GM15510 (cell line): ENCODE measurements around the gene MRPL42.
A peak's percentile ranks its signal among the peaks of the same experiment; 100 is the strongest.

Source experiments
- POLR2A ChIP-seq: IDR thresholded peaks from 3 replicates; pipeline ENCODE4 v1.6.1; 2011; ENCODE audit warnings: borderline replicate concordance; ENCODE audit not compliant: insufficient read length; ENCODE audit errors: extremely low read depth

MRPL42 gene

GRCh38 chr12:93467351-93468007, at the start of gene MRPL42:
MRPL42 (plus strand) TSS chr12:93467514; CDS start chr12:93469286, 1,772 bp downstream.
- TF ChIP-seq POLR2A: peak; percentile 77

DNA sequence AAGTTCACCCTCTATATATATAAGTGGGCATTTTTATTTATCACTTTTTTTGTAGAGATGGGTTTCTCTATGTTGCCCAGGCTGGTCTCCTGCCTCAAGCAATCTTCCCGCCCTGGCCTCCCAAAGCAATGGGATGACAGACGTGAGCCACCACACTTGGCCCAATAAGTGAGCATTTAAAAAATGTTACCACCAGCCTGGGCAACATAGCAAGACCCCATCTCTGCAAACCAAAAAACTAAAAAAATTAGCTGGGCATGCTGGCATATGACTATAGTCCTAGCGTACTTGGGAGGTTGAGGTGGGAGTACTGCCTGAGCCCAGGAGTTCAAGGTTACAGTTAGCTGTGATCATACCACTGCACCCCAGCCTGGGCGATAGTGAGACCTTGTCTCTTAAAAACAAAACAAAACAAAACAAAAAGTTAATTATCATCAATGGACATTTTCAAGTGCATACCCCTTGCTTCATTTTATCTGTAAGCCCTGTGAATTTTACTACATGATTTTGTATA, 49.3 kb upstream of the MRPL42 start:
- TF ChIP-seq POLR2A: no peak

GRCh38 chr12:93419388-93420034, 47.8 kb upstream of the MRPL42 start:
- TF ChIP-seq POLR2A: no peak

GRCh38 chr12:93422050-93422449, 45.3 kb upstream of the MRPL42 start:
- TF ChIP-seq POLR2A: no peak

- TF ChIP-seq POLR2A: no peak
These were observed 41.4 kb upstream of the MRPL42 start for GRCh38 chr12:93425736-93426411.

- TF ChIP-seq POLR2A: no peak
These were observed 40.9 kb upstream of the MRPL42 start for GRCh38 chr12:93426412-93426805.

GRCh38 chr12:93427779-93428564, 39.3 kb upstream of the MRPL42 start:
- no peak for TF ChIP-seq POLR2A

GRCh38 chr12:93429448-93429847, 37.9 kb upstream of the MRPL42 start:
- TF ChIP-seq POLR2A: no peak

DNA sequence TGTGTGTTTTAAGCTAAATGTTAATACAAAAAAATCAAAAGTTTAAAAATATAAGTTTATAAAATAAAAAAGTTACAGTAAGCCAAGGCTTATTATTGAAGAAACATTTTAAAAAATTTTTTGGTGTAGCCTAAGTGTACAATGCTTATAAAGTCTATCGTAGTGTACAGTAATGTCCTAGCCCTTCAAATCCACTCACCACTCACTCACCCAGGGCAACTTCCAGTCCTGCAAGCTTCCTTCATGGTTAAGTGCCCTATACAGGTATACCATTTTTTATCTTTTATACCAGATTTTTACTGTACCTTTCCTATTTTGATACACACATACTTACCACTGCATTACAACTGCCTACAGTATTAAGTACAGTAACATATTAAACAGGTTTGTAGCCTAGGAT, 37.5 kb upstream of the MRPL42 start:
- no peak for TF ChIP-seq POLR2A

DNA sequence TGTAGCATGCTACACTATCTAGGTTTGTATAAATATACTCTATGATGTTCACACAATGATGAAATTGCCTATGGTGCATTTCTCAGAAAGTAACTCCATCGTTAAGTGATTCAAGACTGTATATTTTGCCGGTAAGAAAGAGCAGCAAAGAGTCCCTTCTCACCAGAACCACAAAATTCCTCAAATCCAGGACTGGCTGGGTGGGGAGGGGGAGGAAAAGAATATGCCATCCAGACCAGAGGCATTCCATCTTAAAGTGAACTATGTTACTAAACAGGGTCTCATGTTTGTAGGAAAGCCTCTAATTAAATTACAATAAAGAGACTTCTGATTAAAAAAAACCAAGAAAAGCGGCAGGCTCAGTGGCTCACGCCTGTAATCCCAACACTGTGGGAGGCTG, 37.0 kb upstream of the MRPL42 start:
- no peak for TF ChIP-seq POLR2A

DNA sequence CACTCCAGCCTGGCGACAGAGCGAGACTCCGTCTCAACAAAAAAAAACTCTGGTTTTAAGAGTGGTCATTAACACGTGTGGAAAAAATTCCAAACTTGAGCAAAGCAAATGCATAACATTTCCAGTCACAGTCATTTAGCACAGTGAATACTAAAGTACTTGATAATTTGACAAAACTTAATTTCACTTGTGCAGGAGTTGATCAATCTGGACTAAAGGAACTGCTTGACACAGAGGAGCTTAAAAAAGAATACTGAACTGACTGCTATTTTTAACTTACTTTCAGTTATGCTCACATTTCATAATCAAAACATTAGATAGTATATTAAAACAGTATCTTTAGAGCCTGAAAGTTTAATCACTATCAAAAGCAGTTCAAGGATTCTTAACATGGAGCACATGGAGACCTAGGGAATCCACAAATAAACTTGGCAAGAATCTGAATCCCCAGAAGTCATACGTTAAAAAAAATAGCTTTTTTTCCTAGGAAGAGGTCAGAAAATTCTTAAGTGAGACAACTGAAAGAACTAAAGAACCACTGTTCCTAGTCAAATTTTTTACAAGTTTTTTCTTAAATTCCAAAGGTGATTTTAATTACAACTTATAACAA, 33.0 kb upstream of the MRPL42 start:
- TF ChIP-seq POLR2A: no peak

DNA sequence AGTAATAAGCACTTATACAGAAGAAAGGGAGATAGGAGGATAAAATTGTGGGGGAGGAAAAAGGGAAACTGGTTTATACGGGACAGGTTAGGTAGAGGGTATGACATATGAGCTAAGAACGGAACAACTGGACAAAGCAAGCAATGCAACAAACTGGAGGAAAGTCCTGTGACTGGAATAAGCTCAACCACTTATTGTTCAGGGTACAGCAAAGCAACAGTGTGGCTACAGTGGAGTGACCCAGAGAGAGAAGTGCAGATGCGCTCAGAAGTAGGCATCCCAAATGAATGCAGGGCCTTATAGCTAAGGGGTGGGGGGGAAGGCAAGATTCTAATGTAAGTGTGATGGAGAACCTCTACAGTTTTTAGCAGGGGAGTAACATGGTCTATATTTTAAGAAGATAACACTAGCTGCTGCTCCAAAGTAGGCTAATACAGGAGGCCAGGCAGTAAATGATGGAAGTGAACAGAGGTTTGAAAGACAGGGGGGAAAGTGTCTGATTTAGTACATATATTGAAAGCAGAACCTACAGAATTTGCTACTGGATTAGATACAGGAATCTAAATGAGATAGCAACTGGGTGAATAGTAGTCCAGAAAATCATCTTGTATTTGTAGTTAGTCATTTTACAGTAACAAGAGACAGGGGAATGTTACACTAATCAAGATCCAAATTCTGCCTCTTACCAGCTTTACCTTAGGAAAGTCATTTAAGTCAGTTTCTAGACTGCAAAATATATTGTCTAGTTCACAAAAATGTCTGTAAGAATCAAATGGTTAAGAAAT, 28.9 kb upstream of the MRPL42 start:
- no peak for TF ChIP-seq POLR2A

DNA sequence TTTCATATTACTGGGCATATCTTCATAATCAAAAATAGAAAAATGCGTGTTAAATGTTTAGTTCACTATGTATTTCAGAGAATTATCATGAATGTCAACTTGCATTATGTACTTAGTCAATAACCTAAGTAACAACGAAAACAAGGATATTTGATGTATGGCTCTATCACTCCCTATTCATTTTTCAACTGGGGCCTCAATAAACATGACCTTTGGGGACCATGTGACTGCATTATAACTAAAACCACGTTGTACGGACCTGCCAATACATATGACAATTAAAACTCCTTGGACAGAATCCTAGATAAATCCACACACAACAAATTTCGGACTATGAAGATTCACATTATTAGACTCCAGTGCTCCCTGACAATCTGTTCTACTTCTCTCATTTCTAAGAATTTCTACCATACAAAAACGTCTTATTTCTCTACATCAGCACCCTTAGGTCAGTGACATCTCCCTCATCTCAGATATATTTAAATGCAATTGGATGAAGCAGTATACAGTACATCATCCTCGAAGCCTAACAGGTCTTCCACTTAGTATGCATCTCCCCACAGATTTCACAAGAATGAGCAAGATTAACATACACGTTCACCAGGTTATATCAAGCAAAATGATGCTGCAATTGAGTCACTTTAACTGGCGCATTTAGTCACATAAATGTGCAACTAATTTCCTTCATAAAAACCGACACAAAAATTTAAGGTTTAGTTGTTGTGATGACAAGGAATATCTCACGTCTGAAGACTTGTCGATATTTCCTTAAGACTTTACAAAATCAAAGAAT, 27.1 kb upstream of the MRPL42 start:
- no peak for TF ChIP-seq POLR2A
